ENCODE data around the gene RGS21. TPM values are rescaled to one million over a fixed set of nuclear protein-coding genes. Genes with fewer than 3 reads are reported as not detected.

RGS21 gene
- total and polyA plus RNA-seq, 2 experiments from 2014 or later: not detected

DNA sequence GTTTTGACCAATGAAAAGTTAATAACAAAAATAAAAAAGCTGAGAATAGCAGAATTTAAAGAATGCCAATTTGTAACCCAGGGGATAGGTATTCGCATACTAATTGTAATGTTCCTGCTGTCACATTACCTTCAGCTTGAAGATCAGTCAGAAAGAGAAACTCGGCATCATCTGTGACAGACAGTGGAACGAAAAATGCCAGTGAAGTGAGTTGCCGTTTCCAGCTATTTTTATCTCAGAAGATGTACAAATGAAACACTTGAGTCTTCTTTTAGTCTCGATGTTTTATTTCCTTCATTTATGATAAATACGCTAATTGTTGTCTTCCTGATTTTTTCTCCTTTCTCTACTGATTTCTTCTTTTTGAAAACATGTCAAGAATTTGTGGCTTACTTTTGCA, 26.1 kb downstream of the RGS21 start:
- TF ChIP-seq, protein P1, sequence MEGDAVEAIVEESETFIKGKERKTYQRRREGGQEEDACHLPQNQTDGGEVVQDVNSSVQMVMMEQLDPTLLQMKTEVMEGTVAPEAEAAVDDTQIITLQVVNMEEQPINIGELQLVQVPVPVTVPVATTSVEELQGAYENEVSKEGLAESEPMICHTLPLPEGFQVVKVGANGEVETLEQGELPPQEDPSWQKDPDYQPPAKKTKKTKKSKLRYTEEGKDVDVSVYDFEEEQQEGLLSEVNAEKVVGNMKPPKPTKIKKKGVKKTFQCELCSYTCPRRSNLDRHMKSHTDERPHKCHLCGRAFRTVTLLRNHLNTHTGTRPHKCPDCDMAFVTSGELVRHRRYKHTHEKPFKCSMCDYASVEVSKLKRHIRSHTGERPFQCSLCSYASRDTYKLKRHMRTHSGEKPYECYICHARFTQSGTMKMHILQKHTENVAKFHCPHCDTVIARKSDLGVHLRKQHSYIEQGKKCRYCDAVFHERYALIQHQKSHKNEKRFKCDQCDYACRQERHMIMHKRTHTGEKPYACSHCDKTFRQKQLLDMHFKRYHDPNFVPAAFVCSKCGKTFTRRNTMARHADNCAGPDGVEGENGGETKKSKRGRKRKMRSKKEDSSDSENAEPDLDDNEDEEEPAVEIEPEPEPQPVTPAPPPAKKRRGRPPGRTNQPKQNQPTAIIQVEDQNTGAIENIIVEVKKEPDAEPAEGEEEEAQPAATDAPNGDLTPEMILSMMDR (IDR thresholded peaks at IDR 0.05; ENCODE audit: low read depth, low read length): no peak
- no peak for DNase-seq (ENCODE audit: low read depth in 1 of 2, low spot score in 1 of 2)
- H3K4me1 ChIP-seq (ENCODE audit: low read depth): no peaks in the 10 kb centered on the region
- no peak overlapping the region for H3K4me3 ChIP-seq
- H3K27ac ChIP-seq: no peak overlapping the region
- H3K27me3 ChIP-seq: no peaks in the 10 kb centered on the region
- no peaks in the 10 kb centered on the region for H3K9me3 ChIP-seq (ENCODE audit: low read depth)
- no peaks in the 10 kb centered on the region for H3K36me3 ChIP-seq

DNA sequence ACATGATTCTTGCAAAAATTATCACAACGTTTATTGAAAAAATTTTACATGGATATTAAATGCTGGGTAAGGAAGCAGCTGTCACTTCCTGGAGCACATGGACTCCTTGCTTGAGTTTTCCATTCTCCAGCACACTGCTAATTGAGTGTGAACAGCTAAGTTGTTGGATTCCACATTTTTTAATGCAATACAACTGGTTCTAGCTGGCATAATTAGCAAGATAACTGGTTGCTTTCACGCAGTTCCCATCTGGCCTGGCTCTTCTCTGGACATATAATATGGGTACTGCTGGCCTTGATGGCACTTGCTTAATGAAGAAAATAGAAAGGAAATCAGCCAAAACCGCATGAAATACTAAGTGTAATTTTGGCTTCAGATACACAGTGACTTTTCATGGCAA, 26.6 kb downstream of the RGS21 start:
- TF ChIP-seq, protein P1 (IDR thresholded peaks at IDR 0.05; ENCODE audit: low read depth, low read length): no peak
- no peak for DNase-seq (ENCODE audit: low read depth in 1 of 2, low spot score in 1 of 2)
- no peak overlapping the region for H3K4me3 ChIP-seq
- no peaks in the 10 kb centered on the region for H3K27me3 ChIP-seq
- H3K9me3 ChIP-seq (ENCODE audit: low read depth): no peaks in the 10 kb centered on the region
- no peak overlapping the region for H3K27ac ChIP-seq
- H3K36me3 ChIP-seq: no peaks in the 10 kb centered on the region
- H3K4me1 ChIP-seq (ENCODE audit: low read depth): no peaks in the 10 kb centered on the region

DNA sequence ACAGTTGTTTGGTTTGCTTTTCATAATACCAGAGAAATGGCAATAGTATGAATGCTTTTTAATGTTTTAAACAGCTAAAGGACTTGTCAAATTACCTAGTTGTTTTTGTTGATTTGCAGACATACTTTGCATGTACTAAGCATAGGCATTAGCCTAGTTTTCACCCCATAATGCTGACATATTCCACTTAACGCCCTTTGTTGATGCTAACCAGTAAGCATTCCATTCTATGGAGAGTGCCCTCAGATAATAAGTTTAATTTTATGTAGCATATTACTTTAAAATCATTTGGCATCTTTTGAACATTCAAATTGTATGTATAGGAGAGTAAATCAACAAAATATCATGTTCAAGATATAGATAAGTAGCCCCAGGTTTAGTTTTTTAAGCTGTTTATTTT, 32.5 kb downstream of the RGS21 start:
- Histone ChIP-seq H3K27me3 (no peaks in the 10 kb centered on the region), H3K4me1 (ENCODE audit: low read depth) (no peaks in the 10 kb centered on the region), H3K9me3 (ENCODE audit: low read depth) (no peaks in the 10 kb centered on the region), H3K36me3 (no peaks in the 10 kb centered on the region), H3K4me3 (no peak overlapping the region), H3K27ac (no peak overlapping the region)
- TF ChIP-seq, protein P1 (IDR thresholded peaks at IDR 0.05; ENCODE audit: low read depth, low read length): no peak
- DNase-seq (ENCODE audit: low read depth in 1 of 2, low spot score in 1 of 2): no peak

DNA sequence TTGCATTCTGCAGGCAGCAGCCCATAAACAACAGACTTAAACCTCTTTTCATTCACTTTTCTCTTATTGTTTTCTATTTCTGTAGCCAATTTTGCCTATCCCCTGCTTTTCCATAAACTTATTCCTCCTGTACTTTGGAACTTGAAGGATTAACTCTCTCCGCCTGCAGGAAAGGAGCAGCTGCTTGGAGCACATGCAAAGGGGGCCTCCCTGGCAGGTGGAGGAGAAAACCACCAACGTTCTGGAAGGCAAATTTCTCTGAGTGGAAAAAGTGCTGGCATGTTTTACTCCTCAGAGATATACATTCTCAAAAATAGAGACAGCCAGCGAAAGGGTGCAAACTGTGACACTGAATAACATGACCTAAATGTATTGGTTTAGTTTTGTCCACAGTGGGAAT, 33.6 kb downstream of the RGS21 start:
- Histone ChIP-seq H3K36me3 (no peaks in the 10 kb centered on the region), H3K9me3 (ENCODE audit: low read depth) (no peaks in the 10 kb centered on the region), H3K4me3 (no peak overlapping the region), H3K27me3 (no peaks in the 10 kb centered on the region), H3K4me1 (ENCODE audit: low read depth) (no peaks in the 10 kb centered on the region), H3K27ac (no peak overlapping the region)
- peak in 1 of 2 donors; percentile 8 for DNase-seq (ENCODE audit: low read depth in 1 of 2, low spot score in 1 of 2)
- TF ChIP-seq, protein P1 (IDR thresholded peaks at IDR 0.05; ENCODE audit: low read depth, low read length): no peak

DNA sequence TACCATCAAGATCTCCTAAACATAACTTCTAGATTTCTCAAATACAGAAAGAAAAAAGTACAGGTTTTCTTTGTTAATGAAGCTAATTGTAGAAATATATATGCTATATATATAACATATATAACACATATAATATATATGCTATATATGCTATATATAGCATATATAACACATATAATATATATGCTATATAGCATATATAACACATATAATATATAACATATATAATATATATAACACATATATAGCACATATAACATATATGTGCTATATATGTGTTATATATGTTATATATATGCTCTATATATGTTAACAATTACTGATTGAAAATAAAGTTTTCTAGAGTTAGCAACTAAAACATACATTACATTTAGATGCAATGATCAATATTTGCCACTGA, 34.8 kb downstream of the RGS21 start:
- Histone ChIP-seq H3K9me3 (ENCODE audit: low read depth) (no peaks in the 10 kb centered on the region), H3K4me1 (ENCODE audit: low read depth) (no peaks in the 10 kb centered on the region), H3K36me3 (no peaks in the 10 kb centered on the region), H3K4me3 (no peak overlapping the region), H3K27ac (no peak overlapping the region), H3K27me3 (no peaks in the 10 kb centered on the region)
- DNase-seq (ENCODE audit: low read depth in 1 of 2, low spot score in 1 of 2): no peak
- TF ChIP-seq, protein P1 (IDR thresholded peaks at IDR 0.05; ENCODE audit: low read depth, low read length): no peak

DNA sequence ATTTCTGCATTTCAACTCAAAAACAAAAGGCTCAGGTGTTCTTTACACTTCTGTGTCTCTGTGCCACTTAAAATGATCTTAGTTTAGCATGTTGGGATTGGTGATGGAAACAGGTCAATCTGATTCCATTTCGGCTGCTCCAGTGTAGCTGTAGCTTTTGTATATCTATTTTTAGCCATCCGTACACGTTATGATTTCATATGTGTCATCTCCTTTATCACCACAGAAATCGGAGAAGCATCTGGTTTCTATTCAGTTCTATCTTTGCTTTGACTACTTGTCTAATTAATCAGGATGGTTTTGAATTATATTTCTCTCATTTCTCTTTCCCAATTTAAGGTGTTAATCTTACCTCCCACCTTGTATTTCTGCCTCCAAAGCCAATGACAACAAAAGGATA, 41.1 kb downstream of the RGS21 start:
- Histone ChIP-seq H3K27me3 (no peaks in the 10 kb centered on the region), H3K36me3 (no peaks in the 10 kb centered on the region)
- TF ChIP-seq, protein P1 (IDR thresholded peaks at IDR 0.05; ENCODE audit: low read depth, low read length): no peak

More for the DNA sequence above, 41.1 kb downstream of the RGS21 start:
- Histone ChIP-seq H3K4me3 (no peak overlapping the region), H3K4me1 (ENCODE audit: low read depth) (no peaks in the 10 kb centered on the region), H3K27ac (no peak overlapping the region), H3K9me3 (ENCODE audit: low read depth) (no peaks in the 10 kb centered on the region)
- no peak for DNase-seq (ENCODE audit: low read depth in 1 of 2, low spot score in 1 of 2)

All from cardiac muscle cell (in vitro differentiated cells and primary cell).